GM10248 (cell line): ENCODE results near the gene CCP110.

Experiments
- CTCF ChIA-PET: fragments of 300-600 bp; sonication (Branson Sonifier 250); formaldehyde crosslinking; extraction: SDS; loops from one replicate; lab custom pipeline; 2021; ENCODE audit warnings: antibody characterized with exemption; lab: Yijun Ruan, JAX
- POLR2A ChIA-PET: fragments of 350-650 bp; sonication (Branson Sonifier 250); formaldehyde crosslinking; extraction: SDS; loops from one replicate; lab custom pipeline; 2020; ENCODE audit warnings: antibody characterized with exemption; lab: Yijun Ruan, JAX
- DNase-seq: peaks from one replicate; pipeline ENCODE4 v3.0.0; 2012; ENCODE audit errors: extremely low spot score
- CTCF ChIP-seq: IDR thresholded peaks from 2 replicates; pipeline ENCODE4 v1.5.1; 2012; ENCODE audit warnings: mild to moderate bottlenecking, low read depth; ENCODE audit errors: extremely low read depth, missing control alignments, control extremely low read depth

The CCP110 gene

GRCh38 chr16:19595043-19595767, 71.5 kb downstream of the CCP110 start:
- DNase-seq: no peak
- CTCF ChIA-PET: interaction anchor here (1.4 to 2.6 kb wide), 4 partner anchors 9 to 291 kb away, joined by 3 to 7 read pairs (median 6); no protein-coding TSS in a partner anchor
- TF ChIP-seq CTCF: no peak
- POLR2A ChIA-PET: no interaction called here

- CTCF ChIA-PET: interaction anchor here (1.0 to 7.1 kb wide), 8 partner anchors 8 to 787 kb away, joined by 3 to 65 read pairs (median 4); partner anchors contain the start of gene VPS35L
These were observed 75.2 kb downstream of the CCP110 start for GRCh38 chr16:19598805-19599510.

GRCh38 chr16:19599968-19600716, 76.4 kb downstream of the CCP110 start:
- POLR2A ChIA-PET: no interaction called here
- CTCF ChIA-PET: interaction anchor here (0.7 to 7.1 kb wide), 10 partner anchors 7 to 700 kb away, joined by 3 to 65 read pairs (median 4); partner anchors contain the start of gene VPS35L
- no peak for TF ChIP-seq CTCF
- DNase-seq: no peak

More at GRCh38 chr16:19598805-19599510, 75.2 kb downstream of the CCP110 start:
- POLR2A ChIA-PET: no interaction called here
- TF ChIP-seq CTCF: no peak
- no peak for DNase-seq

GRCh38 chr16:19601083-19601976, 77.6 kb downstream of the CCP110 start:
- peak; percentile 24 for DNase-seq
- ChIA-PET CTCF (interaction anchor here (0.6 to 7.1 kb wide), 17 partner anchors 9 to 785 kb away, joined by 3 to 65 read pairs (median 3); partner anchors contain the start of gene VPS35L), POLR2A (no interaction called here)
- peak; percentile 47 for TF ChIP-seq CTCF
